Measurements from ENCODE around the gene SWSAP1.

DNA sequence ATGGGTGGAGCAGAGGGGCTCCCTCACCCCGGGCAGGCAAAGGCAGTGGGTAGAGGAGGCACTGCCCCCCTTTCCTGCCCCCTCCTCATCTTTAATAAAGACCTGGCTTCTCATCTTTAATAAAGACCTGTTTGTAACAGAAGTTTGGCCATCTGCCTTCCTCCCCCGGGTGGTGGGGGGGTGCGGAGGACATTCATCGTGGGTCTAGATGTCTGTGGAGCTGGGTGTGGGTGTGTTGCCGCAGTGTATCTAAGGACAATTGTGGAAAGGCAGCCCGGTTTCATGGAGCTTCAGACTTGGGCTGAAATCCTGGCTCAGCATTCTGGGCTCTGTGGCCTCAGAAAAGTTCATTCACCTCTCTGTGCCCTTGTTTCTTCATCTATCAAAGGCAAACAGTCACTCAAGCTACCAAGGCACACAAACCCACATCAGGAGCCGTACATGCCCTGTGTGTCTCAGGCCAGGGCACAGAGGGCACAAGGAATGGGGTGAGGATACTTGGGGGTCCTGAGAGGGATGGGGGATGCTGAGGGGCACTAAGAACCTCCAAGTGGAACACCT, 8.8 kb upstream of the SWSAP1 start:
- TF ChIP-seq, protein P1, sequence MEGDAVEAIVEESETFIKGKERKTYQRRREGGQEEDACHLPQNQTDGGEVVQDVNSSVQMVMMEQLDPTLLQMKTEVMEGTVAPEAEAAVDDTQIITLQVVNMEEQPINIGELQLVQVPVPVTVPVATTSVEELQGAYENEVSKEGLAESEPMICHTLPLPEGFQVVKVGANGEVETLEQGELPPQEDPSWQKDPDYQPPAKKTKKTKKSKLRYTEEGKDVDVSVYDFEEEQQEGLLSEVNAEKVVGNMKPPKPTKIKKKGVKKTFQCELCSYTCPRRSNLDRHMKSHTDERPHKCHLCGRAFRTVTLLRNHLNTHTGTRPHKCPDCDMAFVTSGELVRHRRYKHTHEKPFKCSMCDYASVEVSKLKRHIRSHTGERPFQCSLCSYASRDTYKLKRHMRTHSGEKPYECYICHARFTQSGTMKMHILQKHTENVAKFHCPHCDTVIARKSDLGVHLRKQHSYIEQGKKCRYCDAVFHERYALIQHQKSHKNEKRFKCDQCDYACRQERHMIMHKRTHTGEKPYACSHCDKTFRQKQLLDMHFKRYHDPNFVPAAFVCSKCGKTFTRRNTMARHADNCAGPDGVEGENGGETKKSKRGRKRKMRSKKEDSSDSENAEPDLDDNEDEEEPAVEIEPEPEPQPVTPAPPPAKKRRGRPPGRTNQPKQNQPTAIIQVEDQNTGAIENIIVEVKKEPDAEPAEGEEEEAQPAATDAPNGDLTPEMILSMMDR (IDR thresholded peaks at IDR 0.05; ENCODE audit: low read length), result no peak
- no peak for TF ChIP-seq EZH2 (IDR thresholded peaks at IDR 0.05; ENCODE audit: borderline replicate concordance, low read length)
